Nephron (organoid): ENCODE data around the gene APBB2.

ENCODE experiments used
- H3K27ac Mint-ChIP-seq, 3 experiments: 2 replicates each; pipeline ENCODE4 v1.8.0; 2020; ENCODE audit warnings: mixed read lengths in 3 of 3, mild to moderate bottlenecking in 2 of 3, moderate library complexity in 1 of 3
- H3K27me3 Mint-ChIP-seq: 2 replicates; pipeline ENCODE4 v1.8.0; 2021; ENCODE audit warnings: low read depth, mild to moderate bottlenecking, moderate library complexity, mixed read lengths
- H3K36me3 Mint-ChIP-seq: 2 replicates; pipeline ENCODE4 v1.8.0; 2020; ENCODE audit warnings: low read depth, mixed read lengths
- H3K4me1 Mint-ChIP-seq: 2 replicates; pipeline ENCODE4 v1.8.0; 2020; ENCODE audit warnings: mixed read lengths
- H3K4me3 Mint-ChIP-seq, 3 experiments: 2 replicates each; pipeline ENCODE4 v1.8.0; 2020; ENCODE audit warnings: mild to moderate bottlenecking in 3 of 3, mixed read lengths in 3 of 3, moderate library complexity in 2 of 3
- H3K9me3 Mint-ChIP-seq: 2 replicates; pipeline ENCODE4 v1.8.0; 2020; ENCODE audit warnings: mixed read lengths
- TF ChIP-seq, protein P1 (sequence below), 3 experiments: fragments of 200-600 bp; sonication (generic); IDR thresholded peaks; one replicate each; pipeline ENCODE4 v1.5.0; 2021; ENCODE audit warnings: antibody characterized with exemption in 3 of 3; ENCODE audit not compliant: unreplicated experiment in 3 of 3

Gene APBB2

DNA sequence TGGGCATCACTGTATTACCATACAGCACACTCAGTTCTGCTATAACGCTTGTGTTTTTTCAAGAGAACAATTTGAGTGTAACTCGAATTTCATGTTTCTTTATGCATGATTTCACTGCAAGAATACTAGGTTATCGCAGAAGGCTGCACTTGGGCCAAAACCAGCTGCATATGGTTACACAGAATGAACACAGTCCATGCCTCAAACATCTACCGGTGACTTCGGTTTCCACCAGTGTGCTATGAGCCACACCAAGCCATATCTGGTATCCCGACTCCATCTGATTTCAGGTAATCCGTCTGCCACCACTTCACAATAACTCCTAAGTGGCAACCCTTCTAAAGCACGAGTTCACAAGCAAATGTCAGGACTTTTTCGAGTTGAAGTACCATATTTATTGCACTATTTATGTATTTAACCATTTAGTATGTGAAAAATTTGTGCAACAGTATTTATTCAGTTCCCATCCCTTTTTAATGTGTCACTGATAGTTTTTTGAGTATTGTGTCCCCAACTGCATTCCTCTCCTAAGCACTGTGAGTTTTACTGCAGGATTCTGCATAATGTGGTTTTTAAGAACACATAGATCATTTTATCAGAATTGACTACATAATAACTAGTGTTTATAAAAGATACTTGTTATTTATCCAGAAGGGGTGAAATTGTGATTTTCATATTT is 111.8 kb downstream of the APBB2 start:
- H3K4me3 Mint-ChIP-seq = no peak overlapping the region
- H3K9me3 Mint-ChIP-seq = no peaks in the 10 kb centered on the region
- TF ChIP-seq, protein P1, sequence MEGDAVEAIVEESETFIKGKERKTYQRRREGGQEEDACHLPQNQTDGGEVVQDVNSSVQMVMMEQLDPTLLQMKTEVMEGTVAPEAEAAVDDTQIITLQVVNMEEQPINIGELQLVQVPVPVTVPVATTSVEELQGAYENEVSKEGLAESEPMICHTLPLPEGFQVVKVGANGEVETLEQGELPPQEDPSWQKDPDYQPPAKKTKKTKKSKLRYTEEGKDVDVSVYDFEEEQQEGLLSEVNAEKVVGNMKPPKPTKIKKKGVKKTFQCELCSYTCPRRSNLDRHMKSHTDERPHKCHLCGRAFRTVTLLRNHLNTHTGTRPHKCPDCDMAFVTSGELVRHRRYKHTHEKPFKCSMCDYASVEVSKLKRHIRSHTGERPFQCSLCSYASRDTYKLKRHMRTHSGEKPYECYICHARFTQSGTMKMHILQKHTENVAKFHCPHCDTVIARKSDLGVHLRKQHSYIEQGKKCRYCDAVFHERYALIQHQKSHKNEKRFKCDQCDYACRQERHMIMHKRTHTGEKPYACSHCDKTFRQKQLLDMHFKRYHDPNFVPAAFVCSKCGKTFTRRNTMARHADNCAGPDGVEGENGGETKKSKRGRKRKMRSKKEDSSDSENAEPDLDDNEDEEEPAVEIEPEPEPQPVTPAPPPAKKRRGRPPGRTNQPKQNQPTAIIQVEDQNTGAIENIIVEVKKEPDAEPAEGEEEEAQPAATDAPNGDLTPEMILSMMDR (IDR thresholded peaks at IDR 0.05; ENCODE audit: unreplicated experiment in 3 of 3) = no peak
- no peaks in the 10 kb centered on the region for H3K36me3 Mint-ChIP-seq
- H3K27me3 Mint-ChIP-seq = no peaks in the 10 kb centered on the region
- peak overlapping the region in 1 of 3 experiments; percentile 23 for H3K27ac Mint-ChIP-seq
- peaks cover 22% of the 10 kb centered on the region for H3K4me1 Mint-ChIP-seq

DNA sequence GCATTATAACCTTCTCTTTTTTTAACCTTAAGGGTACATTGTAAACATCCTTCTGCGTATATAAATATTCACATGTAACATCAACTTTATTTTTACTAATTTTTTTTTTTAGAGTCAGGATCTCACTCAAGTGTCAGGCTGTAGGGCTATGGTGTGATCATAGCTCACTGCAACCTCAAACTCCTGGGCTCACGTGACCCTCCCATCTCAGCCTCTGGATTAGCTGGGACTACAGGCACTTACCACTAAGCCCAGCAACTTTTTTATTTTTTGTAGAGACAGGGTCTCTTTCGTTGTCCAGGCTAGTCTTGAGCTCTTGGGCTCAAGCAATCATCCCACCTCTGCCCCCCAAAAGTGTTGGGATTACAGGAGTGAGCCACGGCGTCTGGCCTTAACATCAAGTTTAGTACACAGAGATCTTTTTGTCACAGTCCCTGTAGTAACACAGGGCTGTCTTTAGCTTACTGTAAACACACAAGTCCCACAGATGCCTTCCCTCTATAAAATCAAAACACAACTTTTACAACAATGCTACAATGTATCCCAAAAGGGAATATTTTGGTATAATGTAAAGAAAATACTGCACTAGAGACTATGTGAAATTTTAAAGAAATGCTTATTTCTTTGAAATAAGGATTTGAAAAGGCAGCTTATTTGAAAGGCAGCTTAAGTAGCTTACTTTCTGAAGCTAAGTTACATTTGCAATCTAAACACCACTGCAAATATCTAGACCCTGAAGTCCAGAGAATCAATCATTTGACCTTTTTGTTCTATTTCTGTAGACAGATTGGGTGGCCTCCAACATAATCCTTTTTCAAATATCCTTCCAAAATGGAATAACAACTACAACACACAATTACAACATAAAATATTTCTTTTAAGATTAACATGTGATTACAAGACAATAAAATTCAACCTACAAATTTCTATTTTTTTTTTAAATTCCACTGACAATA is 116.0 kb downstream of the APBB2 start:
- no peaks in the 10 kb centered on the region for H3K27me3 Mint-ChIP-seq
- H3K4me3 Mint-ChIP-seq = no peak overlapping the region
- peaks cover 27% of the 10 kb centered on the region for H3K4me1 Mint-ChIP-seq
- TF ChIP-seq, protein P1 (IDR thresholded peaks at IDR 0.05; ENCODE audit: unreplicated experiment in 3 of 3) = no peak
- peak overlapping the region; percentile 64 to 77 (median 73) for H3K27ac Mint-ChIP-seq
- no peaks in the 10 kb centered on the region for H3K36me3 Mint-ChIP-seq
- H3K9me3 Mint-ChIP-seq = no peaks in the 10 kb centered on the region

DNA sequence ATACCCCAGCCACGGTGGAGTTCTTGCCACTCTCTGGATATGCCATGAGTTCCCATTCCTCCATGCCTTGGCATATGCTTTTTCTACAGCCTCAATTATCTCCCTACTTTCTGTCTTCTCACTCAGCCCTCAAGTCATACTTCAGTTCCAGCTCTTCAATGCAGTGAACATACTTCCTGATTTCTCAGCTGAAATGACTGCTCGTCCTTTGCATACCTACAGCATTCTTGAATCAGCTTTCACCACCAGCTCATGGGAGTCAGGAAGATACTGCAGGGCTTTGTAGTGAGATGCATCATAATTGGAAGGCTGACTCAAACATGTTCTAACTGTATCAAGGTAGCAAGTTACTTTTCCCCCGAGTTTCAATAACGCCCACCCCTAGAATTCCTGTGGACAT is 118.4 kb downstream of the APBB2 start:
- Mint-ChIP-seq H3K4me3 (no peak overlapping the region), H3K27ac (no peak overlapping the region), H3K27me3 (no peaks in the 10 kb centered on the region), H3K9me3 (no peaks in the 10 kb centered on the region), H3K36me3 (no peaks in the 10 kb centered on the region), H3K4me1 (peaks cover 43% of the 10 kb centered on the region)
- TF ChIP-seq, protein P1 (IDR thresholded peaks at IDR 0.05; ENCODE audit: unreplicated experiment in 3 of 3) = no peak

DNA sequence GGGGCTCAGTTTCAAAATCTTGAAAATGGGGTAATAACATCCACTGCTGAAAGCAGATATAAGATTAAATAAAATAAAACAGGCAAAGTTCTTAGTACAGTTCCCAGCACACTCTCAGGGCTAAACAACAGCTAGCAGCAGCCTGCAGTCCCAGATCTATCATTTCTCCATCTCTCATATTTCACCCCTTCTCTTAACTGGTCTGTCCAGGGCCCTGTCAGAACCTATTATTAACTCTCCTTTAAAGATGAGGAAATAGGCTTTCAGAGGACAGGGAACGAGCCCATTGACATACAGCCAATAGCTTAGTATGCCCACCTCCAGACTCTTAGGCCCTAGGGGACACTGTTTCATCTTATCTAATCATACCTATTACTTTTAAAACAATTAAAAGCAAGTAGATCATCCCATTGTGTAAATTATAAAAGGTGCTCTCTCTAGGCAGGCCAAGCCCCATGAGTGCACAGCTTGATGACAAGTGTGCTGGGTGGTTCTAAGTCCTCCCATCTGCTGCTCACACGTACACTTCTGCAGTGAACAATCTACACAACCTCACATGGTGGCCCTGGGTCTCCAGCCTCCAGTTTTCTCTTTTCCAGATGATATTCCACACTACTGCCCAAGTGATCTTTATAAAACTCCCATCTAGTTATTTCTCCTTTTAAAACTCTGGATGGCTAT is 119.0 kb downstream of the APBB2 start:
- Mint-ChIP-seq H3K9me3 (no peaks in the 10 kb centered on the region), H3K4me3 (no peak overlapping the region), H3K36me3 (no peaks in the 10 kb centered on the region), H3K4me1 (peaks cover 43% of the 10 kb centered on the region), H3K27me3 (no peaks in the 10 kb centered on the region), H3K27ac (no peak overlapping the region)
- TF ChIP-seq, protein P1 (IDR thresholded peaks at IDR 0.05; ENCODE audit: unreplicated experiment in 3 of 3) = no peak

DNA sequence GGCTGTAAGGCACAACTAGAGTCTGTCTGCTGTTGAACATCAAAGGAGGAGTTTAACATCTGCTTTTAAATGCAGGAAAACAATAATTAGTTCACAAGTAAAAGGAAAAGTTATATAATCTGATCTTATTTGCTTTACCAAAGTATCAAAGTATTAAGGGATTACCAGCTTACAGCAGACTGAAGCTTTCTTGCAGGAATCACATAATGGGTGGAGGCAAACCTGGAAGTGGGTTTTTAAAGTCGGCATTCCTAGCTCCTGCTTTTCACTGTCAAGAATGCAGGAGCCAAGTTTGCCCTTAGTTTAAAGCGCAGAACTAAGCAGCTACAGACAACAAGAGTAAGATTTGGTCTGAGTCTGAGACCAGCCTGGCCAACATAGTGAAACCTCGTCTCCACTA is 122.2 kb downstream of the APBB2 start:
- TF ChIP-seq, protein P1 (IDR thresholded peaks at IDR 0.05; ENCODE audit: unreplicated experiment in 3 of 3) = no peak
- Mint-ChIP-seq H3K36me3 (peaks cover 8% of the 10 kb centered on the region), H3K4me1 (peaks cover 22% of the 10 kb centered on the region)

More for the DNA sequence above, 122.2 kb downstream of the APBB2 start:
- Mint-ChIP-seq H3K27me3 (no peaks in the 10 kb centered on the region), H3K27ac (peak overlapping the region in 2 of 3 experiments; percentile 9 to 69), H3K4me3 (no peak overlapping the region), H3K9me3 (peaks cover 4% of the 10 kb centered on the region)
